K562 treated with DMSO at 1 percent for 48 hours (cell line): ENCODE results near the gene GCA. TPM values are rescaled to one million over a fixed set of nuclear protein-coding genes. Genes with fewer than 3 reads are reported as not detected.

ENCODE experiments used
- total RNA-seq: library from RNA; unstranded; fragments of 300-600 nt; gene quantifications from 2 replicates; pipeline ENCODE4 v1.2.3, GENCODE V29; 2022; ENCODE audit warnings: low replicate concordance; ENCODE audit errors: extremely low read depth

The GCA gene, protein sequence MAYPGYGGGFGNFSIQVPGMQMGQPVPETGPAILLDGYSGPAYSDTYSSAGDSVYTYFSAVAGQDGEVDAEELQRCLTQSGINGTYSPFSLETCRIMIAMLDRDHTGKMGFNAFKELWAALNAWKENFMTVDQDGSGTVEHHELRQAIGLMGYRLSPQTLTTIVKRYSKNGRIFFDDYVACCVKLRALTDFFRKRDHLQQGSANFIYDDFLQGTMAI
- not detected in 2 replicates for total RNA-seq

DNA sequence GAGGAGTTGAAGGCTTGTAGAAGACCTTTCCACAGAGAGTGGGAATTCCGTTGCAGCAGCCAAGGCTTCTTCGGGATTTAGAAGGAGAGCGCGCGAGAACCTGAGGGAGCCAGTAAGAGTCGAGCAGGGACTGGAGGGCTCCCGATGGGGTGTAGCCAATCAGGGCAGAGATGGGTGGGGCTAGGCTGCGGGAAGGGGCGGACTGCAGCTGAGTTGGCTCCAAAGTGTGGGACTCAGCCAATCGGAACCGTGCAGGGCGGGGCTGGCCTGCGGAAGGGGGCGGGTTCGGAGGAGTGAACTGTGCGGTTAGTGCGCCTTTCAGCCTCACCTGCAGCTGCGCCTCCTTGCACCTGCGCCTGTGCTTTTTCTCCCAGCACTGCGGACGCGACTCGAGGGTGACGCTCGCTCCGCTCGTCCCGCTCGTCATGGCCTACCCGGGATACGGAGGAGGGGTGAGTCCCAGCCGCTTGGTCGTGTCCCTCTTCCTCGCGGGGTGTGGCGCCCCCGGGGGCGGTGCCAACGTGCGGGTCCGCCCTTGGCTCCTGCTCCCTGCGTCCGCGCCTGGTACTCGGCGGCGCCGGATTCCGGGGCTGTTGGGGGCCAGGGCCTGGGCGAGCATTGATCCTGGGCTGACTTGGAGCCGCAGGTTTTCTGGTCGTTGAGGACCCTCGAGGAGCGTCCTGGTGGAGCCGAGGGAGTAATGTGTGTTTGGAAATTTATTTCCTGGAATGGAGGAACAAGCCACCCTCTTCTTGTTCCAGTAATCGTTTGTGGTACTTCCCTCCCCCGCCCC is at the start of gene GCA:
TSS of gene GCA (plus strand) at position 309 of the 793 bp plus-strand sequence. CDS start at position 426, 117 bp downstream.

GRCh38 chr2:162318328-162319180 is 25.4 kb upstream of the GCA start, which contains the start of gene IFIH1:
Gene IFIH1 (minus strand): TSS chr2:162318684. CDS start chr2:162318307, 377 bp downstream.

Other genes starting within 250 kb of the GCA start
- not detected in 2 replicates for gene GCG, start 191.9 kb upstream of the GCA start, total RNA-seq
- not detected in 2 replicates for gene FAP, start 100.7 kb upstream of the GCA start, total RNA-seq
- not detected in 2 replicates for gene IFIH1, start 25.4 kb upstream of the GCA start, total RNA-seq